Measurements from ENCODE around the gene SLC35D2.
"Not testable (repeated sequence)": the region's sequence is repeated elsewhere in the genome, so short reads cannot be mapped to it uniquely, and the experiment has no call there.

DNA sequence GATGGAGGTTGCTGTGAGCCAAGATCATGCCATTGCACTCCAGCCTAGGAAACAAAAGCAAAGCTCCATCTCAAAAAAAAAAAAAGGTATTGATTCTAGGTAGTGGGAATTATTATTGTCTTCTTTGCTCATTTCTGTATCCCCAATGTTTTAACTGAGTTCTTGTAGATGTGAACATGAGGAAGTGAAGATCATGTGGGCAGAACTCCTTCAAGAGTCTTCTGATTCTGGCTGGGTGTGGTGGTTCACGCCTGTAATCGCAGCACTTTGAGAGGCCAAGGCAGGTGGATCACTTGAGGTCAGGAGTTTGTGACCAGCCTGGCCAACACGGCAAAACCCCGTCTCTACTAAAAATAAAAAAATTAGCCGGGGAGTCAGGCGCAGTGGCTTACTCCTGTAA lies 8.0 kb downstream of the SLC35D2 start:
- TF ChIP-seq, protein P1, sequence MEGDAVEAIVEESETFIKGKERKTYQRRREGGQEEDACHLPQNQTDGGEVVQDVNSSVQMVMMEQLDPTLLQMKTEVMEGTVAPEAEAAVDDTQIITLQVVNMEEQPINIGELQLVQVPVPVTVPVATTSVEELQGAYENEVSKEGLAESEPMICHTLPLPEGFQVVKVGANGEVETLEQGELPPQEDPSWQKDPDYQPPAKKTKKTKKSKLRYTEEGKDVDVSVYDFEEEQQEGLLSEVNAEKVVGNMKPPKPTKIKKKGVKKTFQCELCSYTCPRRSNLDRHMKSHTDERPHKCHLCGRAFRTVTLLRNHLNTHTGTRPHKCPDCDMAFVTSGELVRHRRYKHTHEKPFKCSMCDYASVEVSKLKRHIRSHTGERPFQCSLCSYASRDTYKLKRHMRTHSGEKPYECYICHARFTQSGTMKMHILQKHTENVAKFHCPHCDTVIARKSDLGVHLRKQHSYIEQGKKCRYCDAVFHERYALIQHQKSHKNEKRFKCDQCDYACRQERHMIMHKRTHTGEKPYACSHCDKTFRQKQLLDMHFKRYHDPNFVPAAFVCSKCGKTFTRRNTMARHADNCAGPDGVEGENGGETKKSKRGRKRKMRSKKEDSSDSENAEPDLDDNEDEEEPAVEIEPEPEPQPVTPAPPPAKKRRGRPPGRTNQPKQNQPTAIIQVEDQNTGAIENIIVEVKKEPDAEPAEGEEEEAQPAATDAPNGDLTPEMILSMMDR (IDR thresholded peaks at IDR 0.05; ENCODE audit: insufficient read depth, low read length, poor library complexity, severe bottlenecking) = not testable (repeated sequence)
- not testable (repeated sequence) for TF ChIP-seq EZH2phosphoT487 (conservative IDR thresholded peaks at IDR 0.05; ENCODE audit: low read length)

All from SU-DHL-6 (cell line).